Right atrium auricular region (tissue), 2 donors: ENCODE data around the gene PTPN12. TPM values are rescaled to one million over a fixed set of nuclear protein-coding genes. Genes with fewer than 3 reads are reported as not detected.

Source experiments
- DNase-seq: peaks from one replicate; pipeline ENCODE4 v3.0.0-alpha.2; 2019; ENCODE audit warnings: low spot score
- H3K27ac ChIP-seq, 2 donors: fragments of 200-600 bp; sonication (generic); 1 replicate in 1 of 2; 2 replicates in 1 of 2; pipeline ENCODE4 v1.5.1; 2016 to 2019
- H3K27me3 ChIP-seq, 2 donors: fragments of 200-600 bp; sonication (generic); one replicate each; pipeline versions ENCODE4 v1.5.1 to v1.6.0; 2017 to 2019
- H3K36me3 ChIP-seq: fragments of 200-600 bp; sonication (generic); one replicate; pipeline ENCODE4 v1.5.1; 2016
- H3K4me1 ChIP-seq, 2 donors: fragments of 200-600 bp; sonication (generic); one replicate each; pipeline versions ENCODE4 v1.5.1 to v1.6.0; 2017 to 2019
- H3K4me3 ChIP-seq, 2 donors: fragments of 200-600 bp; sonication (generic); 1 replicate in 1 of 2; 2 replicates in 1 of 2; pipeline ENCODE4 v1.5.1; 2017 to 2019; ENCODE audit warnings: mild to moderate bottlenecking in 1 of 2, moderate library complexity in 1 of 2
- H3K9me3 ChIP-seq, 2 donors: fragments of 200-600 bp; sonication (generic); one replicate each; pipeline ENCODE4 v1.5.1; 2019
- total RNA-seq, 2 donors: library from RNA; depleted of rRNA; stranded (reverse); fragments of >200 nt; gene quantifications; one replicate each; pipeline ENCODE4 v1.1.0, GENCODE V29; 2016
- TF ChIP-seq, protein P1 (sequence below), 2 donors: fragments of 200-600 bp; sonication (generic); IDR thresholded peaks; one replicate each; pipeline ENCODE4 v1.5.1; 2019; ENCODE audit warnings: antibody characterized with exemption in 2 of 2

Gene PTPN12
- total RNA-seq, 2 donors from 2014 or later = 38.8 to 54.2 TPM

DNA sequence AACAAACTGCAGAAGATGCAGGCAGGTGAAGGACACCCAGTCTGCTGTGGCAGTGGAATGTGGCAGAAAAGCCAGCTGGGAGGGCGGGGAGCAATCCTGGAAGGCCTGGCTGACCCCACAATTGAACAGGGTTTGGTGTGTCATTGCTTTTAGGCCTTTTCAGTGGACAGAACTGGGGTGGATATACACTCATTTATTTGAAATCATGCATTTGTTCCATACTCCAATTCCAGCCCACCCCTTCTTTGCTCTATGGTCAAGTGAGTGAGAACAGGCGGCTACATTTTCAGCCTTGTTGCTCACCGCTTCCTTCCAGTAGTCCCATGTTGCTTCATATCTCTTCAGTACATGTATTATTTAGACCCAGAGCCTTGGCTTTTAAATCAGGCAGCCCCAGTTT, 39.8 kb downstream of the PTPN12 start:
- TF ChIP-seq, protein P1, sequence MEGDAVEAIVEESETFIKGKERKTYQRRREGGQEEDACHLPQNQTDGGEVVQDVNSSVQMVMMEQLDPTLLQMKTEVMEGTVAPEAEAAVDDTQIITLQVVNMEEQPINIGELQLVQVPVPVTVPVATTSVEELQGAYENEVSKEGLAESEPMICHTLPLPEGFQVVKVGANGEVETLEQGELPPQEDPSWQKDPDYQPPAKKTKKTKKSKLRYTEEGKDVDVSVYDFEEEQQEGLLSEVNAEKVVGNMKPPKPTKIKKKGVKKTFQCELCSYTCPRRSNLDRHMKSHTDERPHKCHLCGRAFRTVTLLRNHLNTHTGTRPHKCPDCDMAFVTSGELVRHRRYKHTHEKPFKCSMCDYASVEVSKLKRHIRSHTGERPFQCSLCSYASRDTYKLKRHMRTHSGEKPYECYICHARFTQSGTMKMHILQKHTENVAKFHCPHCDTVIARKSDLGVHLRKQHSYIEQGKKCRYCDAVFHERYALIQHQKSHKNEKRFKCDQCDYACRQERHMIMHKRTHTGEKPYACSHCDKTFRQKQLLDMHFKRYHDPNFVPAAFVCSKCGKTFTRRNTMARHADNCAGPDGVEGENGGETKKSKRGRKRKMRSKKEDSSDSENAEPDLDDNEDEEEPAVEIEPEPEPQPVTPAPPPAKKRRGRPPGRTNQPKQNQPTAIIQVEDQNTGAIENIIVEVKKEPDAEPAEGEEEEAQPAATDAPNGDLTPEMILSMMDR (IDR thresholded peaks at IDR 0.05) = no peak
- no peak for DNase-seq
- H3K36me3 ChIP-seq = peaks cover 7% of the 10 kb centered on the region

DNA sequence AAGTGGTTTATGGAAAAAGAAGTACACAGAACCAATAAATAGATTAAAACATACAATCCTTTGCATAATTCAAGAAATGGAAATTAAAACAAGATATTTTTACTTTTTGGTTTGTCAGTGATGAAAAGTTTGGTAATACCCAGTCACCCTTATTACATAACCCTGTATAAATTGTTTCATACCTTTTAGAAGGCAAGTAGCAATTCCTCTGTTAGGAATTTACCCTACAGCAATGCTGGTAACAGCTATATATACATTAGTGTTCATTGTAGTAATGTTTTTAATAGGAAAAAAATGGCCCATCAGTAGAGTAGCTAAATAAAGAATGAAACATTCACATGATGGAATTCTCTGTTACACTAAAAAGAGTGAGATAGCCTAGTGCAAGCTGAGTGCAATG, 42.7 kb downstream of the PTPN12 start:
- Histone ChIP-seq H3K9me3 (no peaks in the 10 kb centered on the region), H3K4me1 (no peaks in the 10 kb centered on the region), H3K4me3 (no peak overlapping the region), H3K36me3 (peaks cover 16% of the 10 kb centered on the region), H3K27ac (no peak overlapping the region), H3K27me3 (no peaks in the 10 kb centered on the region)
- TF ChIP-seq, protein P1 (IDR thresholded peaks at IDR 0.05) = no peak
- DNase-seq = no peak

More for the DNA sequence above, 39.8 kb downstream of the PTPN12 start:
- Histone ChIP-seq H3K4me3 (no peak overlapping the region), H3K4me1 (no peaks in the 10 kb centered on the region), H3K9me3 (no peaks in the 10 kb centered on the region), H3K27ac (no peak overlapping the region), H3K27me3 (no peaks in the 10 kb centered on the region)

DNA sequence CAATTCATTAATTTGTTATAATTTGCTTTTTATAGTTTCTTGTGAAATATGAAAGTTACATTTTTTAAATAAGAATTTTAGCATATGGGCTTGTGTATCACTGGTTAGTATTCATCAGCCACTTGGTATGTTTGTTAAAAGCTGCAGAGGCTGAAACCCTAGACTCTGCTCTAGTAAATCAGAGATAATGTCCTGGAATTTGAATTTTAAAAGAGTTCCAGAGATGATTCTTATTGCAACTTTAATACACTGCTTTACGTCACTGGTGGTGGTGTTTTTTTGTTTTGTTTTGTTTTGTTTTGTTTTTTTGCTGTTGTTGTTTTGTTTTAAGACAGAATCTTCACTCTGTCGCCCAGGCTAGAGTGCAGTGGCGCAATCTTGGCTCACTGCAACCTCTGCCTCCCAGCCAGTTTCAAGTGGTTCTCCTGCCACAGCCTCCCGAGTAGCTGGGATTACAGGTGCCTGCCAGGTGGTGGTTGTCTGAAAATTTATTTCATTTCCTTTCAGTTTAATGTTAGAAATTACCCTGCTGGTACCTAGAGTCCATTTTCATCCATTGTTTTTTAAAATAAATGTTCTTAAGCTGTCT, 43.8 kb downstream of the PTPN12 start:
- Histone ChIP-seq H3K4me3 (no peak overlapping the region), H3K4me1 (no peaks in the 10 kb centered on the region), H3K27me3 (no peaks in the 10 kb centered on the region), H3K9me3 (no peaks in the 10 kb centered on the region), H3K27ac (no peak overlapping the region), H3K36me3 (peaks cover 16% of the 10 kb centered on the region)
- TF ChIP-seq, protein P1 (IDR thresholded peaks at IDR 0.05) = no peak
- no peak for DNase-seq

DNA sequence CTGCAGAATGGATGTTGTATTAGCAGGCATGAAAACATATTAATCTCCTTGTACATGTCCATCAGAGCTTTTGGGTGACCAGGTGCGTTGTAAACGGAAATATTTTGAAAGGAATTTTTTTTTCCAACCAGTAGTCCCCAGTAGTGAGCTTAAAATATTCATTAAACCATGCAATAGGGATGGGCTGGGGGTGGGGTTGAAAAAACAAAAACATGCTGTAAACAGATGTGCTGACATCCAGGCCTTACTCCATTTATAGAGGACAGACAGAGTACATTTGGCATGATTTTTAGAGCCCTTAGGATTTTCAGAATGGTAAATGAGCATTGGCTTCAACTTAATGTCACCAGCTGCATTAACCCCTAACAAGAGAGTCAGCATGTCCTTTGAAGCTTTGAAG, 50.2 kb downstream of the PTPN12 start:
- Histone ChIP-seq H3K27me3 (no peaks in the 10 kb centered on the region), H3K4me3 (no peak overlapping the region), H3K9me3 (no peaks in the 10 kb centered on the region), H3K27ac (no peak overlapping the region), H3K36me3 (peaks cover 25% of the 10 kb centered on the region), H3K4me1 (no peaks in the 10 kb centered on the region)
- no peak for DNase-seq
- TF ChIP-seq, protein P1 (IDR thresholded peaks at IDR 0.05) = no peak

DNA sequence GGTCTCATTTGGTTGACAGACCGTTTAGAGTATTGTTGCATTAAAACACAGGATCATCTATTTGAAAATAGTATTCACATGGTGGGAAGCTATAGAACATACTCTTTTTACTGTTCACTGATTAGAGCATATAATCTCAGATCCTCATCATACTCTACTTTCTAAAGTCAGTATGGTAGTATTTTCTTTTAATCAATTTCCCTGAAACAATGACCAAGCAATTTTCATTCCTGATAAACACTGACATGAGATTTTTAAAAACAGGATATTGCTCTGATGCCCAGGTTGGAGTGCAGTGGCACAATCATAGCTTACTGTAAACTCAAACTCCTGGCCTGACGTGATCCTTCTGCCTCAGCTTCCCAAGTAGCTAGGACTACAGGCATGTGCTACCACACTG, 63.9 kb downstream of the PTPN12 start:
- DNase-seq = no peak
- Histone ChIP-seq H3K4me1 (no peaks in the 10 kb centered on the region), H3K27ac (no peak overlapping the region), H3K27me3 (no peaks in the 10 kb centered on the region), H3K36me3 (peaks cover 32% of the 10 kb centered on the region), H3K4me3 (no peak overlapping the region), H3K9me3 (no peaks in the 10 kb centered on the region)
- TF ChIP-seq, protein P1 (IDR thresholded peaks at IDR 0.05) = no peak

DNA sequence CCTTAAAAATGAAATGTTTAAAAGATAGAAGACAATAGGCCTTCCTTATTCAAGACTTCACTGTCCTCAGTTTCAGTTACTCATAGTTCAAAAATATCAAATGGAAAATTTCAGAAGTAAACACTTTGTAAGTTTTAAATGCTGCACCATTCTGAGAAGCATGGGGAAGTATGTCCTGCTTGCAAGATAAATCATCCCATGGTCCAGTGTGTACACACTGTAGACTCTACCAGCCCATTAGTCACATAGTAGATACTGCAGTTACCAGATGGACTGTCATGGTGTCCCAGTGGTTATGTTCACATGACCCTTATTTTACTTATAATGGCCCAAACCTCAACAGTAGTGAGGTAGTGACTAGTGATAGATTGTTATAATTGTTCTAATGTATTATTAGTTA, 69.5 kb downstream of the PTPN12 start:
- H3K4me3 ChIP-seq = no peak overlapping the region
- H3K27ac ChIP-seq = no peak overlapping the region
- no peaks in the 10 kb centered on the region for H3K9me3 ChIP-seq
- H3K4me1 ChIP-seq = no peaks in the 10 kb centered on the region
- H3K27me3 ChIP-seq = no peaks in the 10 kb centered on the region
- peaks cover 32% of the 10 kb centered on the region for H3K36me3 ChIP-seq
- DNase-seq = no peak
- TF ChIP-seq, protein P1 (IDR thresholded peaks at IDR 0.05) = no peak
